Measurements from ENCODE around the gene RECK. TPM values are rescaled to one million over a fixed set of nuclear protein-coding genes. Genes with fewer than 3 reads are reported as not detected.

The RECK gene
- total RNA-seq, 1 experiment from 2014 or later, result 10.3 TPM

DNA sequence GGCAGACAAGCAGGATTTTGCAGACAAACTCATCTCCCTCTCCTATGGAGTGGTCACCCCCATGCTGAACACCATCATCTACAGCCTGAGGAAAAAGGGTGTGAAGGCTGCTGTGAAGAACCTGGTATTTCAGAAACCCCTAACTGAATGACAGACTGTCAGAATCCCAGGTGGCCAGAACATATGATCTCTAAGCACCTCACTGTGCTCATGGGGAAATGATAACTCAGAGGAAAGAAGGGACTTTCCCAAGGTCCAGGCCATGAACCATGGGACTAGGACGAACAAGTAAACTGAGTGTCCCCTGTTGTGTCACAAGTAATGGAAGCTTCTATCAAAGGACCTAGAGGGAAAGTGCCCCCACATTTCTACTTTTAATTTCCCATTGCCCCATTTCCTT, 14.7 kb upstream of the RECK start:
- Mint-ChIP-seq H3K4me1 (peaks cover 3 to 4% of the 10 kb centered on the region in 2 experiments; a peak in 2 of 4 replicates), H3K27me3 (ENCODE audit: low read depth) (peaks cover 2% of the 10 kb centered on the region; the same call in 1 of the 2 replicates), H3K36me3 (ENCODE audit: insufficient read depth in 1 of 3, low read depth in 3 of 3) (no peaks in the 10 kb centered on the region; a peak in 1 of 7 replicates), H3K4me3 (no peak overlapping the region), H3K9me3 (no peaks in the 10 kb centered on the region), H3K27ac (no peak overlapping the region)
- H3K79me2 ChIP-seq (ENCODE audit: insufficient read depth, low read length), result no peaks in the 10 kb centered on the region
- H3K4me1 ChIP-seq (ENCODE audit: insufficient read depth, low read length), result no peaks in the 10 kb centered on the region
- H3K79me1 ChIP-seq (ENCODE audit: insufficient read depth, low read depth, low read length, poor library complexity, severe bottlenecking), result no peaks in the 10 kb centered on the region
- H4K8ac ChIP-seq (replicated peaks; ENCODE audit: insufficient read length, low read depth, low read length), result no peak overlapping the region
- no peak overlapping the region for H4K91ac ChIP-seq (ENCODE audit: insufficient read length, low read depth, low read length)
- H2AFZ ChIP-seq (ENCODE audit: low read length), result no peak overlapping the region
- no peak overlapping the region for H3K4ac ChIP-seq (ENCODE audit: low read depth, low read length)
- H3K23me2 ChIP-seq (ENCODE audit: insufficient read length, low read depth, low read length, poor library complexity, severe bottlenecking), result no peaks in the 10 kb centered on the region
- no peak overlapping the region for H3K9ac ChIP-seq (ENCODE audit: extremely low read depth, insufficient read length, low read length)
- no peak overlapping the region for H3T11ph ChIP-seq (ENCODE audit: low read length)
- H3K14ac ChIP-seq (ENCODE audit: insufficient read depth, low read length), result no peak overlapping the region
- H4K5ac ChIP-seq (ENCODE audit: insufficient read length, low read depth, low read length), result no peak overlapping the region
- no peaks in the 10 kb centered on the region for H4K20me1 ChIP-seq (ENCODE audit: control insufficient read depth, insufficient read depth, insufficient read length)
- H3K9me3 ChIP-seq (ENCODE audit: control insufficient read depth, low read depth, low read length), result no peaks in the 10 kb centered on the region
- H2BK5ac ChIP-seq (ENCODE audit: insufficient read length, low read length), result no peak overlapping the region
- H3K27ac ChIP-seq (ENCODE audit: insufficient read length, low read depth, low read length), result no peak overlapping the region
- no CpG with 5 or more reads among the region's 1 CpG for WGBS (ENCODE audit: extremely low coverage, insufficient read length, low lambda C conversion rate)
- H2AK5ac ChIP-seq (ENCODE audit: insufficient read length, low read length), result no peak overlapping the region
- TF ChIP-seq, protein P1, sequence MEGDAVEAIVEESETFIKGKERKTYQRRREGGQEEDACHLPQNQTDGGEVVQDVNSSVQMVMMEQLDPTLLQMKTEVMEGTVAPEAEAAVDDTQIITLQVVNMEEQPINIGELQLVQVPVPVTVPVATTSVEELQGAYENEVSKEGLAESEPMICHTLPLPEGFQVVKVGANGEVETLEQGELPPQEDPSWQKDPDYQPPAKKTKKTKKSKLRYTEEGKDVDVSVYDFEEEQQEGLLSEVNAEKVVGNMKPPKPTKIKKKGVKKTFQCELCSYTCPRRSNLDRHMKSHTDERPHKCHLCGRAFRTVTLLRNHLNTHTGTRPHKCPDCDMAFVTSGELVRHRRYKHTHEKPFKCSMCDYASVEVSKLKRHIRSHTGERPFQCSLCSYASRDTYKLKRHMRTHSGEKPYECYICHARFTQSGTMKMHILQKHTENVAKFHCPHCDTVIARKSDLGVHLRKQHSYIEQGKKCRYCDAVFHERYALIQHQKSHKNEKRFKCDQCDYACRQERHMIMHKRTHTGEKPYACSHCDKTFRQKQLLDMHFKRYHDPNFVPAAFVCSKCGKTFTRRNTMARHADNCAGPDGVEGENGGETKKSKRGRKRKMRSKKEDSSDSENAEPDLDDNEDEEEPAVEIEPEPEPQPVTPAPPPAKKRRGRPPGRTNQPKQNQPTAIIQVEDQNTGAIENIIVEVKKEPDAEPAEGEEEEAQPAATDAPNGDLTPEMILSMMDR (conservative IDR thresholded peaks at IDR 0.05), result no peak
- no peak overlapping the region for H2BK15ac ChIP-seq (ENCODE audit: low read depth, low read length)
- no peak overlapping the region for H3K56ac ChIP-seq (ENCODE audit: insufficient read length, low read depth, low read length)
- no peak overlapping the region for H2BK12ac ChIP-seq (ENCODE audit: insufficient read length, low read depth, low read length)
- H3K18ac ChIP-seq (ENCODE audit: insufficient read length, low read depth, low read length), result no peak overlapping the region
- no peak for DNase-seq
- no peak overlapping the region for H2BK120ac ChIP-seq (ENCODE audit: low read depth, low read length, poor library complexity, severe bottlenecking)
- H3K23ac ChIP-seq (ENCODE audit: insufficient read length, low read depth, low read length), result no peak overlapping the region
- H3K27me3 ChIP-seq (ENCODE audit: insufficient read depth, low read length), result no peaks in the 10 kb centered on the region
- H2BK20ac ChIP-seq (ENCODE audit: low read depth, low read length, poor library complexity, severe bottlenecking), result no peak overlapping the region
- H3K4me2 ChIP-seq (ENCODE audit: insufficient read depth, insufficient read length, low read length), result no peak overlapping the region

Data from H9 (cell line).